Skin epidermis (tissue), 12 donors: ENCODE results near the gene NINL.
"Not testable (repeated sequence)": the region's sequence is repeated elsewhere in the genome, so short reads cannot be mapped to it uniquely, and the experiment has no call there.

Source experiments
- H3K27ac ChIP-seq, 21 experiments: fragments of 200-600 bp; sonication (generic) in 11 of 21; one replicate each; pipeline ENCODE4 v1.5.0; 2020; ENCODE audit warnings: mild to moderate bottlenecking in 3 of 21, inconsistent platforms in 2 of 21, moderate library complexity in 2 of 21
- H3K4me3 ChIP-seq, 7 experiments: fragments of 200-600 bp; sonication (generic) in 2 of 7; one replicate each; pipeline ENCODE4 v1.5.0; 2020; ENCODE audit warnings: inconsistent platforms in 2 of 7, mild to moderate bottlenecking in 2 of 7, moderate library complexity in 1 of 7

The NINL gene

GRCh38 chr20:25584905-25585704 is at the start of gene NINL:
Gene NINL (minus strand): TSS chr20:25585531. CDS start chr20:25526587, 58,944 bp downstream.
- H3K27ac ChIP-seq: peak within 1 kb of the TSS in 20 of 21 experiments; percentile 8 to 87 (median 66)
- peak within 1 kb of the TSS; percentile 43 to 68 (median 60) for H3K4me3 ChIP-seq

GRCh38 chr20:25632940-25633790 is 47.8 kb upstream of the NINL start:
- H3K4me3 ChIP-seq: no peak overlapping the region

GRCh38 chr20:25630615-25631014 is 45.3 kb upstream of the NINL start:
- H3K27ac ChIP-seq, H3K4me3 ChIP-seq: not testable (repeated sequence)

More at GRCh38 chr20:25632940-25633790, 47.8 kb upstream of the NINL start:
- H3K27ac ChIP-seq: no peak overlapping the region

- Histone ChIP-seq H3K27ac (no peak overlapping the region), H3K4me3 (no peak overlapping the region)
These were observed 44.6 kb upstream of the NINL start for GRCh38 chr20:25629816-25630499.

- Histone ChIP-seq H3K4me3 (no peak overlapping the region), H3K27ac (no peak overlapping the region)
These were observed 41.4 kb upstream of the NINL start for GRCh38 chr20:25626779-25627178.

DNA sequence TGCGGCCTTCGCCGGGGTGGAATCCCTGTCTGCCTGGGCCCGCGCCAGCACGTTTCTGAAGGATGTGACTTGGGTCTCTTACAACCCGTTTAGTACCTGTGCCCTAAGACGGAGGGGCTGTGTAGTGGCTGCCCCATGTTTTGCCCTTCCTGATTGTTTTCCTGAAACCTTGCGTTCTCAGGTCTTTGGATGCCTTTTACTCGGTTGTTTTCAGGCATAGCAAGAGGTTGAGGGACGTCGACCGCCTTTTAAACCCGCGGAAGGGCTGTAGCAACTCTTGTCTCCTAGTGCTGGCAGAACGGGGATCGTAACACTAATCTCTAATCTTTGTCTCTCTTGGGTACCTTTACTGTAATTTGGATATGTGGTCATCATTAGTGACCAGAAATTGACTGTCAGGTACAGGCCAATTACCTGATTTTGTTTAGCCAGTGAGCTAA is 39.2 kb upstream of the NINL start:
- Histone ChIP-seq H3K4me3 (peak overlapping the region; percentile 68 to 96 (median 91)), H3K27ac (peak overlapping the region; percentile 65 to 97 (median 88))

DNA sequence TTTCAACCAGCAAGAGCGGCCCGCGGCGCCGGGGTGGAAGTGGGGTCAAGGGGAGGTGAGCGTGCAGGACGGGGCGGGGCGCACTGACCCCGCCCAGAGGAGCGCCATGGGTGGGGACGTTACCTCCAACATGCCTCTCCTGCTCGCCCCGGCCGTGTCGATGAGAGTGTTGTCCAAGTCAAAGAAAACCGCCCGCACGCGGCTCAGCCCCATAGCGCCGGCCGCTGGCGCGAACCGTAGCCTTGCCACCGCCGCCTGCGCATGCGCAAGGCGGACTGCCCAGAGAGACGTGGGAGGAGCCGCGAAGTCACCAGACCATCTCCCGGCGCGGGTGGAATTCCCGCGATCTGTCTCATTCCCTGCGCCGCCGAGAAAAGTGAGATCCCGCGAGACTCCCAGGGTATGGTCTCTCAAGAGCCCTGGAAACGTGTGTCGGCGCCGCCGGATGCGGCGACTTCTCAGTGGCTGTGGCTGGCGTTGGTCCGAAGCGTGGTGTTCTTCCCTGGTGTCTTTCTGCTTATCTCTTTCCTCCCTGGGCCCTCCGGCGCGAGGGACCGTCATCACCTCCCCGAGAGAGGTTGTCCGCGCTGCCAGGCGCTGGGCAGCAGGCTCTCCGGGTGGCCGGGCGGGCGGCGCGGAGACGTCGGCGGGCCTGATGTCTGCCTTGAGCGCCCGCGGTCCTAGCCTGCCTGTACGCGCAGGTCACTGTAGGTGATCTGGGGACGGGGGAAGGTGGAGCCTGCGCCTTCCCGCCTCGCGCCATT is 38.6 kb upstream of the NINL start, which contains the start of gene NANP:
Gene NANP (minus strand): TSS at position 279 of the 764 bp plus-strand sequence. CDS start 66 bp downstream, at position 213.
- Histone ChIP-seq H3K27ac (peak within 1 kb of the TSS; percentile 65 to 97 (median 88)), H3K4me3 (peak within 1 kb of the TSS; percentile 68 to 96 (median 91))

DNA sequence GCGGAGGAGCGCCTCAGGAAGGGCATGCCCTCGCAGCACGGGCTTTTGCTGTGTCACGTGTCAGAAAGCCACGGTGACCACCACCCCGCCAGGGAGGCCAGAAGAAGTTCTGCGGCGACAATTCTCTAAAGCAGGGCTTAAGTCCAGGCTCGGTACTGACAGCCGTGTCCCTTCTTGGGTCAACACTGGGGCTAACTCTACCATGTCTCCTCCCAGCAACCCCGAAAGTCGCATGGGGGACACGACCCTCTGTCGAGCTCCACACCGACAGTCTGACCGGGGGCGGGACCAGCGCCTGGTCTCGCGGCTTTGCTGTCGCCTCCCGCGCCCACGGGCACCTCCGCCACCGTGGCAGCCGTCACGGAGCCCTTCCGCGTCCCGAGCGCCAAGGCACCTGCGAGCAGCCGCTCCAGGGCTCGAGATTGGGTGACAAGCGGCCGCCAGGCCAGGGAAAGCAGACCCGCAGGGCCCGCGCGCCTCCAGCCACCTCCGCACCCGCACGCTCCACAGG is 37.9 kb upstream of the NINL start:
- Histone ChIP-seq H3K27ac (peak overlapping the region; percentile 60 to 97 (median 88)), H3K4me3 (peak overlapping the region; percentile 68 to 96 (median 91))

DNA sequence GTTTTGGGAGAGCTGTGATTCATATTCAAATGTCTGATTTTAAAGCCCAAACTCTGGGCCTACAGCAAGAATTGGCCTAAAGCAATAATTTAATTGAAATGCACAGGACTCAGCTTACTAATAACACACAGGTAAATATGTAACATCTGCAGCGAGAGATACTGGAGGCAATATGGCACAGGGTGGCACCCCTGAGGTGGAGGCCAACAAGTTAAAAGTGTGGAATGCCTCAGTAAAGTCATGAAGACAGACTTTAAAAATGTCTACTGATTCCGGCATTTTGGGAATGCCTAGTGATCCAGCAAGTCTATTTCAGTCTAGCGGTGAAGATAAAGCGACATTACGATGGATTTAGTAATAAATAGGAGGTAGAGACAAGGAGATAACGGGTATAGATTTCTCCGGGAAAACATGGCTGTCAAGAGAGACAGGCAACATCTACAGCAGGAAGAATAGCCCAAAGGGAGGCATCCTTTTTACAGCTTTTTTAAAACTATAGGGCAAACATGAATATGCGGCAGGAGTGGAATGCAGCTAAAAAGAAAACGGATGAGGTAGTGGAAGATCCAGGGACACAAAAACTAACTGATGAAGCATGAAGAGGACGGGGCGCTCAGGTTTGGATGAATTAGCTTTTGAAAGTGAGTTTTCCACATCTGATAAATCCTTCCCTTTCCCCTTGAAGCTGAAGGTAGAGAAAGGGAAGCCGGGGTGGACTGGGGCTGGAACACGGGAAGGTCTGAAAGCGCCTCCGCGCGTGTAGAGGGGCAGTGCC is 37.3 kb upstream of the NINL start:
- Histone ChIP-seq H3K4me3 (peak overlapping the region; percentile 68 to 96 (median 91)), H3K27ac (peak overlapping the region in 18 of 21 experiments; percentile 60 to 97 (median 89))

DNA sequence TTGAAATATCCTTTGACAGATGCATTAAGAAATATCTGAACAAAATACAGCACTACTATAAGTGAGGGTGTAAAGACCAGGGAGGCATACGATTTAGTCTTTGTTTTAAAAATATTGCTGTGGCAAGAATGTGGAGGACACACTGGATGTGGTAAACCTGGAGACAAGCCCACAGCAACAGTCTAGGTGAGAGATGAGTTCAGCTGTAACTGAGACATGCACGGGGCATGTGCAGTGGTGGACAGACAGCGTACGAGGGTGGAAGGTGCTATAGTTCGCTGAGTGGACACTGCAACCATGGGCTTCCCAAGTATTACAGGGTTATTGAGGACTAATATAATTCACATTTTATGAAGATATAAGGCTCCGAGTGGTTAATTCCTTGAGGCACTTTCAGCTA is 36.7 kb upstream of the NINL start:
- no peak overlapping the region for H3K4me3 ChIP-seq
- H3K27ac ChIP-seq: no peak overlapping the region

GRCh38 chr20:25619514-25619913 is 34.2 kb upstream of the NINL start:
- Histone ChIP-seq H3K27ac (no peak overlapping the region), H3K4me3 (no peak overlapping the region)

- no peak overlapping the region for H3K4me3 ChIP-seq
These were observed 23.4 kb upstream of the NINL start for GRCh38 chr20:25608774-25609173.

DNA sequence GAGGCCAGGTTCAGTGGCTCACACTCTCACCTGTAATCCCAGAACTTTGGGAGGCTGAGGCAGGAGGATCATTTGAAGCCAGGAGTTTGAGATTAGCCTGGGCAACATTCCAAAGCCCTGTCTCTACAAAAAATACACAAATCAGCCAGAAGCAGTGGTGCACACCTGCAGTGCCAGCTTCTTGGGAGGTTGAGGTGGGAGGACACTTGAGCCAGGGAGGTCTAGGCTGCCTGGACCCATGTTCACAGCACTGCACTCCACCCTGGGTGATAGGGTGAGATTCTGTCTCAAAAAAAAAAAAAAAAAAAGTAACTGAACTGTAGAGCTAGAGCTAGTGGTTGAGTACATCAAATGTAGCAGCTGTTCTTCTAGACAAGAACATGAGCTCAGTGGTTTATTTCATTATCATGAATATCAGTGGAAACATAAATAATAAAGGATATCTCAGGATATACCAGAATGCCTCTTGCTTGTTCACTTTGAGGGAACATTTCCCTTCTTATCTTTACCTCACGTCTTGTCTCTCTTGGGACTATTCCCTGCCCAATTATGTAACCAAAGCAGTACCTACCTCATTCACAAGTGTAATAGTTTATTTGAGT is 20.9 kb upstream of the NINL start:
- Histone ChIP-seq H3K27ac (no peak overlapping the region), H3K4me3 (no peak overlapping the region)

More at GRCh38 chr20:25608774-25609173, 23.4 kb upstream of the NINL start:
- no peak overlapping the region for H3K27ac ChIP-seq

- H3K4me3 ChIP-seq: no peak overlapping the region
- H3K27ac ChIP-seq: no peak overlapping the region
These were observed 19.8 kb upstream of the NINL start for GRCh38 chr20:25605148-25605547.

- Histone ChIP-seq H3K27ac (no peak overlapping the region), H3K4me3 (no peak overlapping the region)
These were observed 19.3 kb upstream of the NINL start for GRCh38 chr20:25604611-25605010.

GRCh38 chr20:25602914-25603309 is 17.6 kb upstream of the NINL start:
- H3K27ac ChIP-seq, H3K4me3 ChIP-seq: not testable (repeated sequence)

GRCh38 chr20:25602191-25602913 is 17.0 kb upstream of the NINL start:
- H3K4me3 ChIP-seq, H3K27ac ChIP-seq: not testable (repeated sequence)
